GM12874 (cell line): ENCODE results near the gene SNX13.
A peak's percentile ranks its signal among the peaks of the same experiment; 100 is the strongest.

ENCODE experiments used
- CTCF ChIP-seq: IDR thresholded peaks from 2 replicates; pipeline ENCODE4 v1.5.1; 2011; ENCODE audit warnings: low read depth, mild to moderate bottlenecking, control low read depth, low read length, moderate library complexity; ENCODE audit not compliant: insufficient read depth

SNX13 gene

GRCh38 chr7:17771901-17772408, 168.3 kb downstream of the SNX13 start:
- no peak for TF ChIP-seq CTCF

- TF ChIP-seq CTCF: no peak
Observed at GRCh38 chr7:17770710-17771375, 169.5 kb downstream of the SNX13 start.

- peak; percentile 64 for TF ChIP-seq CTCF
Observed at GRCh38 chr7:17769918-17770317, 170.4 kb downstream of the SNX13 start.

- no peak for TF ChIP-seq CTCF
Observed at GRCh38 chr7:17758008-17758407, 182.3 kb downstream of the SNX13 start.

DNA sequence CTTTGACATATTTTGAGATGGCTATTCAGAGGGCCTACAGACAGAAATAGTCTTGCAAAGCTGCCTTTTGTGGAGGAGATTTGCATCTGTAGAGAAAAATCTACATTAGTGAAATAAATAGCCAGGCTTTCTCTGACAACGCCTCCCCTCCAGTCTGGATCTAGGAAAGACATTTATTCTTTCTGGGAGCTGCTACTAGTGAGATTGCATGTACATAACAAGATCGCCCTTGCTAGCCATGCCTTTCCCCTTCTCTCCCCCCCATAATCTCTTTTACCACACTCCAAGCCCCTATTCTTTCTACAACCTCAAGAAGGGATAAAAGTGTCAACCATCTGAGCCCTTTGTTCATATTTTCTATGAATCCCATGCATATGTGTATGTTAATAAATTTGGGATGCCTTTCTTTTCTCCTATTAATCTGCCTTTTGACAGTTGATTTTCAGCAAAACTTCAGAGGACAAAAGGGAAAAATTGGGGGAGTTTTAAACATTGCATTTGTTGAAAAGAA, 194.2 kb downstream of the SNX13 start:
- no peak for TF ChIP-seq CTCF

GRCh38 chr7:17745610-17746009, 194.7 kb downstream of the SNX13 start:
- no peak for TF ChIP-seq CTCF

DNA sequence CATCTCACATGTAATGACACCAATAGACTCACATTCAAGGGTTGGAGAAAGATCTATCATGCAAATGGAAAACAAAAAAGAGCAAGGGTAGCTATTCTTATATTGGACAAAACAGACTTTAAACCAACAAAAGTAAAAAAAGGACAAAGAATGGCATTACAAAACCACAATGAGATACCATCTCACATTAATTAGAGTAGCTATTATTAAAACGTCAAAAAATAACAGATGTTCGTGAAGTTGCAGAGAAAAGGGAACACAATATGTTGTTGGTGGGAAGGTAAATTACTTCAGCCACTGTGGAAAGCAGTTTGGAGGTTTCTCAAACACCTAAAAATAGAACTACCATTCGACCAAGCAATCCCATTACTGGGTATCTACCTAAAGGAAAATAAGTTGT, 197.0 kb downstream of the SNX13 start:
- no peak for TF ChIP-seq CTCF

DNA sequence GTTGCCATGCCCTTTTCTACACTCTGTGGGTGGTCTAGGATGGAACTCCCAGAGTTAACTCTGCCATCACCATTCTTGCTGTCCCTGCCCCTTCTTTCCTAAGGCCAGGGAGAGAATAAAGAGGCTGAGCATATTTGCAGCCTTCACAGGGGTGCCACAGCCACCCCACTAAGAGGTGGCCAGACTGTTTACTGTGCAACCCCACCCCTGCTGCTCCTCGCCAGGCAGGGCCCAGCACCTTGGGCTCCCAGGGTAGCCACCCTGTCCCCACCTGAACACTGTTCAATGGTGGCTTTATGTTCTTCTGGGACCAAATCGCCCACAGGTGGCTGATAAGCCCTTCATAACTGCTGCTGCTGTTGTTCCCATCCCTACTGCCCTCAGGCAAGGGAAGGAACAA, 198.9 kb downstream of the SNX13 start:
- TF ChIP-seq CTCF: no peak
